Right lobe of liver (tissue), 6 donors: ENCODE data around the gene EHD1. TPM values are rescaled to one million over a fixed set of nuclear protein-coding genes. Genes with fewer than 3 reads are reported as not detected.

Source experiments
- ATAC-seq, 4 donors: fragments of 200-7000 bp; cut with Tn5 transposase; one replicate each; pipeline ENCODE4 v1.9.1; 2020; ENCODE audit warnings: mild to moderate bottlenecking in 4 of 4, moderate library complexity in 4 of 4
- DNase-seq, 3 donors: peaks; one replicate each; pipeline ENCODE4 v3.0.0-alpha.2; 2020
- H3K27ac ChIP-seq, 3 donors: fragments of 200-600 bp; one replicate each; pipeline ENCODE4 v1.8.0; 2022
- H3K27me3 ChIP-seq, 2 donors: fragments of 200-600 bp; one replicate each; pipeline ENCODE4 v1.8.0; 2022
- H3K36me3 ChIP-seq, 4 donors: fragments of 200-600 bp; sonication (generic) in 1 of 4; one replicate each; pipeline versions ENCODE4 v1.5.1 to v1.8.0; 2017 to 2022; ENCODE audit warnings: control low read depth in 1 of 4
- H3K4me1 ChIP-seq, 4 donors: fragments of 200-600 bp; sonication (generic) in 1 of 4; one replicate each; pipeline versions ENCODE4 v1.5.1 to v1.8.0; 2017 to 2022; ENCODE audit warnings: control low read depth in 1 of 4
- H3K4me3 ChIP-seq, 3 donors: fragments of 200-600 bp; one replicate each; pipeline ENCODE4 v1.8.0; 2022
- H3K9me3 ChIP-seq, 4 donors: fragments of 200-600 bp; sonication (generic) in 1 of 4; one replicate each; pipeline versions ENCODE4 v1.5.1 to v1.8.0; 2017 to 2022; ENCODE audit warnings: control low read depth in 1 of 4
- CTCF ChIP-seq, 4 donors: fragments of 200-600 bp in 3 of 4; fragments of 450-650 bp in 1 of 4; IDR thresholded peaks; one replicate each; pipeline versions ENCODE4 v1.5.1 to v1.8.0; 2016 to 2022; ENCODE audit warnings: antibody characterized with exemption in 4 of 4, mild to moderate bottlenecking in 2 of 4
- POLR2A ChIP-seq: fragments of 450-650 bp; IDR thresholded peaks from one replicate; pipeline ENCODE4 v1.6.1; 2017; ENCODE audit warnings: antibody characterized with exemption, mild to moderate bottlenecking
- WGBS: methylation state at CpG from one replicate; pipeline ENCODE4 v1.1.6; 2018; ENCODE audit warnings: low coverage, low lambda C conversion rate; ENCODE audit not compliant: insufficient coverage; ENCODE audit errors: missing lambda C conversion rate; 5-methylcytosine and 5-hydroxymethylcytosine counted together
- intact Hi-C, 2 donors: fragments of 100-400 bp; cut with DNase I; formaldehyde crosslinking; loops; one replicate each; pipeline versions ENCODE4 v1.11.2 to v1.14.1; 2022
- total RNA-seq, 6 experiments: library from RNA; depleted of rRNA in 2 of 6; stranded (reverse); fragments of >200 nt in 2 of 6; fragmentation: NEBNext Ultra II Directional in 3 of 6; extraction: Animal tissue kit (Norgen Biotek cat#: 25700) in 3 of 6; gene quantifications; one replicate each; pipeline versions ENCODE4 v1.1.0 to v1.2.4, GENCODE V29; 2016 to 2023
- donor health status: DM: no; HTN: yes; CAD: no.
- donor health status: DM: no; HTN: no; CAD: no.
- donor health status: DM: no; HTN: no; CAD: no.
- donor health status: DM: no; HTN: yes; CAD: no.
- donor health status: DM: no; HTN: yes; CAD: no.

The EHD1 gene
- total RNA-seq, 6 experiments from 2014 or later = 18.8 to 36.1 (median 26.3) TPM

- no peaks in the 10 kb centered on the region for H3K36me3 ChIP-seq
- no peak for TF ChIP-seq CTCF (IDR thresholded peaks at IDR 0.05)
- no peak for TF ChIP-seq POLR2A
- peaks cover 0 to 60% (median 37%) of the 10 kb centered on the region in 4 donors for H3K4me1 ChIP-seq
- peak overlapping the region in 2 of 3 donors; percentile 36 to 49 for H3K27ac ChIP-seq
- H3K4me3 ChIP-seq = no peak overlapping the region
- H3K27me3 ChIP-seq = no peaks in the 10 kb centered on the region
- peak in 1 of 3 donors; percentile 53 for DNase-seq
- H3K9me3 ChIP-seq = no peaks in the 10 kb centered on the region
- no peak for ATAC-seq
- no CpG with 5 or more reads among the region's 9 CpGs for WGBS
- intact Hi-C loops = no loop called here
Measured at GRCh38 chr11:64869571-64870175, 8.7 kb downstream of the EHD1 start.

- Histone ChIP-seq H3K27me3 (no peaks in the 10 kb centered on the region), H3K4me1 (peaks cover 0 to 60% (median 41%) of the 10 kb centered on the region in 4 donors), H3K4me3 (no peak overlapping the region), H3K9me3 (no peaks in the 10 kb centered on the region), H3K36me3 (no peaks in the 10 kb centered on the region), H3K27ac (peak overlapping the region in 1 of 3 donors; percentile 49)
- no peak for ATAC-seq
- peak in 1 of 3 donors; percentile 59 for DNase-seq
- TF ChIP-seq POLR2A = no peak
- 37% methylated on average over 11 of the region's 21 CpGs for WGBS
- intact Hi-C loops = no loop called here
Measured at GRCh38 chr11:64868904-64869570, 9.4 kb downstream of the EHD1 start.

GRCh38 chr11:64867748-64868462 is 10.5 kb downstream of the EHD1 start:
- intact Hi-C loops = no loop called here
- Histone ChIP-seq H3K9me3 (no peaks in the 10 kb centered on the region), H3K4me3 (no peak overlapping the region), H3K27ac (no peak overlapping the region), H3K4me1 (peaks cover 0 to 64% (median 41%) of the 10 kb centered on the region in 4 donors), H3K27me3 (no peaks in the 10 kb centered on the region), H3K36me3 (no peaks in the 10 kb centered on the region)
- TF ChIP-seq CTCF (IDR thresholded peaks at IDR 0.05) (no peak), POLR2A (no peak)
- 78% methylated on average over 11 of the region's 28 CpGs for WGBS
- DNase-seq = no peak
- no peak for ATAC-seq

GRCh38 chr11:64866173-64866491 is 12.3 kb downstream of the EHD1 start:
- DNase-seq = no peak
- TF ChIP-seq CTCF (IDR thresholded peaks at IDR 0.05) = no peak
- TF ChIP-seq POLR2A = no peak

More at GRCh38 chr11:64866173-64866491, 12.3 kb downstream of the EHD1 start:
- H3K4me1 ChIP-seq = peaks cover 0 to 48% (median 28%) of the 10 kb centered on the region in 4 donors
- no peak for ATAC-seq
- no peak overlapping the region for H3K4me3 ChIP-seq
- H3K27me3 ChIP-seq = no peaks in the 10 kb centered on the region
- WGBS = 100% methylated on average over 2 of the region's 4 CpGs
- H3K9me3 ChIP-seq = no peaks in the 10 kb centered on the region
- no peaks in the 10 kb centered on the region for H3K36me3 ChIP-seq
- intact Hi-C loops = no loop called here
- H3K27ac ChIP-seq = no peak overlapping the region
